ENCODE results near the gene LRRC15.

- no peak for TF ChIP-seq CTCF (conservative IDR thresholded peaks at IDR 0.05; ENCODE audit: low read depth, low read length)
- TF ChIP-seq EZH2 (IDR thresholded peaks at IDR 0.05; ENCODE audit: low read length, unreplicated experiment), result no peak
Observed at GRCh38 chr3:194399874-194400411, 30.4 kb upstream of the LRRC15 start.

All from PC-3 (cell line).